Activated CD4-positive, alpha-beta T cell treated with anti-CD3 and anti-CD28 coated beads, Interleukin-2, amount 50 U/mL, for 48 hours (primary cell): ENCODE measurements around the gene SH3TC2.
A peak's percentile ranks its signal among the peaks of the same experiment; 100 is the strongest.

Experiments
- DNase-seq, 2 experiments: peaks; one replicate each; pipeline ENCODE4 v3.0.0-alpha.2; 2020

The SH3TC2 gene

DNA sequence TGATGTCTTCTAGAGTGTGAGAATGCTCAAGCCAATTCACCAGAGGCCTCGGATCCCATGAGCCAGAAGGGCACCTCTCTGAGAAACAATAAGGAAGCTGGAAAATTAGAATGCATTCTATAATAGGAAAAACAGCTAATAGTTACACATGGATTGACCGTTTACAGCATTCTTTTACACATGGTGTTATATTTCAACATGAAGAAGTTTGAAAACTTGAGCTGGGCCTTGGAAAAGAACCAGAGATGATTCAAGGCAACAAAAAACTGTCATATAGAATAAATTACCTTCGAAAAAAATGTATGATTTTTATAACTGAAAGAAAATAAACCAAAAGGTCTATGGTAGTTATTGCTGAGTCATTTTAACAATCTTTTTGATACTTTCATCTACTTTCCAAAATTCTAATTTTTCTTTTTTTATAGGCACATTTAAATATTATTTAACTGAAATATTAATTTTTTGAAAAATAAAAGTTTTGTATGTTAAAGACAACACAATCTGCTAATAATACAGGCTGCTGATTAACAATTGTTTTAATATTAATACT lies 6.2 kb downstream of the SH3TC2 start:
- DNase-seq, result no peak

DNA sequence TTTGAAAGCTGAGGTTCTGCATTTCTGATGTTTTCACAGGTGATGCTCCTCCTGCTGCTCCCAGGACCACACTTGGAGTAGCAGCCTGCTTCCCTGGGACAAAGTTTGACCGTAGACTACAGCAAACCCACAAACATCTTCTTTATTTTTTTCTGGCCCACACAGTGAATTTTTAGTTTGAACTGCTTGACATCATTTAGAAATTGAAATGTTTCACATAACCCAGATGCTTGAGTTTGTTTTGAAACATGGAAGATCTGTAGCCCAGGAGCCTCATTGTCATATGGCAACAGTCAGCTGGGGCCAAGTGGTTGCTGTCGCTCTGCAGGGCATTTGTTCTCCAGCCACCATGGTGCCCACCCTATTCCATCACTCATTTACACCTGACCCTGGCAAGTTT lies 8.4 kb downstream of the SH3TC2 start:
- DNase-seq, result no peak

- DNase-seq, result no peak
Observed at GRCh38 chr5:149053072-149053695, 9.7 kb downstream of the SH3TC2 start.

- DNase-seq, result no peak
Observed at GRCh38 chr5:149049371-149049781, 13.5 kb downstream of the SH3TC2 start.

GRCh38 chr5:149048811-149049210 lies 14.1 kb downstream of the SH3TC2 start:
- DNase-seq, result no peak

- DNase-seq, result no peak
Observed at GRCh38 chr5:149047462-149047861, 15.4 kb downstream of the SH3TC2 start.

DNA sequence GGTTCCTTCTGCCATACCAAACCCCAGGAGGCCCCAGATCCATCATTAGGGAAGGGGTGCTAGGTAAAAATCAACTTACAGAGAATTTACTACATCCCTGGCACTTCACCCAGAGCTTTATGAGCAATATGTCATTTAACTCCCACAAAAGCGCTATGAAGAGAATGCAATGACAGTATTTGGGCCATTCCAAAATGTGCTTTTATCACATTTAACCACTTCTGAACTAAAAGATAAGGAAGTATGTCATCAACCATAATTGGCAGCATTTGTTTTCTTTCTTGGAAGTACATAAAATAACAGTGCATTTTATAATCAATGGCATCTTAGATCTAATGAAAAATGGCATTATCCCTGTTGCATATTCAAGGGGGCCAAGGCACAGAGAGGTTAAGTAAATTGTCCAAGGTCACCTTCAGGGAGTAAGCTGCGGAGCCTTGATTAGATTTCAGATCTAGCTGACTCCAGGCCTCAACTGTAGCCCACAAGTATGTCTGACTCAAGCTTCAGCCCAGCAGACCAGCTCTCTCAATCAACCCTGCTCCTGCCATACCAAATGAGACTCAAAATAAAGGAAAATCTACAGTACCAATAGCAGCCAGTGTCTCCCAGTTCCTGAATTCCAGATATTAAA lies 16.5 kb downstream of the SH3TC2 start:
- no peak for DNase-seq

- DNase-seq, result no peak
Observed at GRCh38 chr5:149045089-149045460, 17.8 kb downstream of the SH3TC2 start.

- DNase-seq, result no peak
Observed at GRCh38 chr5:149044453-149045088, 18.3 kb downstream of the SH3TC2 start.

DNA sequence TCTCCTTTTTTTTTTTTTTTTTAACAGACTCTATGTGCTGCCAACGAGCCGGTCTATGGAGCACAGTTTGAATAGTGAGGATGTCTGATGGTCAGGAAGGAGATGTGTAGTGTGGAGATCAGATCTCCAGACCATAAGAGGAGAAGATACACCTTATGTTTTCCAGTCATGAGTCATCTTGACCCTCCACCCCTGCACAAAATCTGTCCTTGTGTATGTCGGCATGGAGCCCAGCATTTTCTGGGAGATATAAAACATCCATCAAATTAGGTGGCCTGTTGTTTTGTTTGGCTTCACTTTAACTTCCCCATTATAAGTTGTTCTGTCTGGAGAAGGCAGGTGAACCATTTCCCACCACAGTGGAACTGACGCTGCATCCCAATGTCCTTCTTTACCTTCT lies 19.2 kb downstream of the SH3TC2 start:
- DNase-seq, result no peak

- no peak for DNase-seq
Observed at GRCh38 chr5:149042865-149043264, 20.0 kb downstream of the SH3TC2 start.

- DNase-seq, result no peak
Observed at GRCh38 chr5:149041242-149041641, 21.6 kb downstream of the SH3TC2 start.

- no peak for DNase-seq
Observed at GRCh38 chr5:149040421-149040820, 22.4 kb downstream of the SH3TC2 start.

GRCh38 chr5:149039506-149039905 lies 23.4 kb downstream of the SH3TC2 start:
- DNase-seq, result no peak

- no peak for DNase-seq
Observed at GRCh38 chr5:149038336-149039080, 24.4 kb downstream of the SH3TC2 start.

GRCh38 chr5:149037817-149038216 lies 25.0 kb downstream of the SH3TC2 start:
- DNase-seq, result no peak

- DNase-seq, result no peak
Observed at GRCh38 chr5:149036970-149037369, 25.9 kb downstream of the SH3TC2 start.

DNA sequence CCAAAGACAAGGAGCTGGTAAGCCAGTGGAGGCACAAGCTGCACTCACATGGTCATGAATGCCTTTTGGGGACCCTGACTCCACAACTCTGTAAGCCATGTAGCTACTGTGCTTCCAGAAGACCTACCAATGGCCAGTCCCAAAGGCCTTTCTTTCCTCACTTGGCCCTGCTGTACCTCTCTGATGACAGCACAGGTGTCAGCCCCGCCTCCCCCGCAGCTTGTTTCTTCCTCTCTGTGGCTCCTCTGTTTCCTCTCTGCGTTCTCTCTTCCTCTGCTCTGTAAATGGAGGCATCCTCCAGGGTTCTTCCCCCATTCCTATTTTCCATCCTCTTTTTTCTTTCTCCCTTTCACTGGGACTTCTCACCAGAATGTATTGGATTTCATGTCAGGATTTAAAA lies 26.7 kb downstream of the SH3TC2 start:
- DNase-seq, result peak in 1 of 2 experiments; percentile 11

GRCh38 chr5:149035372-149035790 lies 27.5 kb downstream of the SH3TC2 start:
- peak; percentile 74 to 75 for DNase-seq

GRCh38 chr5:149030838-149031397 lies 31.9 kb downstream of the SH3TC2 start:
- DNase-seq, result no peak

- DNase-seq, result no peak
Observed at GRCh38 chr5:149030392-149030791, 32.5 kb downstream of the SH3TC2 start.

- DNase-seq, result no peak
Observed at GRCh38 chr5:149028984-149029383, 33.9 kb downstream of the SH3TC2 start.

DNA sequence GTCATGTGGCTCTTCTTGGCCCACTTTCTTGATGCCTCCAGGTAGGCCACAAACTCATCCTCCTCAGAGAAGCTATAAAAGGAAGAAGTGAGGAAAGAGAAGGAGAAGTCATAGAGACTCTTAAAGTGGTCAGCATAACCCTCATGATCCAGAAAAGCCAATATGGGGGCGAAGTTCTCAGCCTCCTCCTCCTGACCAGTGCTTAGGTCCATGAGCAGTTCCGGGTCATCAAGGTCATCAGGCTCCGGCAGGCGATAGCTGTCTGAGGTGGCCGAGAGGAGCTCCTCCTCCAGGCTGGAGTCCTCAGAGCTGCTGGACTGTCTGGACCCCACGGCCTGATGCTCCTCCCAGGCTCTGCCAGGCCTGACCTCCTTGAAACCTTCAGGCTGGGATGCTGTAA lies 34.7 kb downstream of the SH3TC2 start:
- DNase-seq, result no peak
